Ishikawa (cell line): ENCODE results near the gene IL31RA.

Experiments
- CEBPB ChIP-seq: IDR thresholded peaks from 2 replicates; pipeline ENCODE4 v1.6.1; 2012
- CREB1 ChIP-seq: IDR thresholded peaks from 2 replicates; pipeline ENCODE4 v1.6.1; 2012; ENCODE audit warnings: low read depth
- EGR1 ChIP-seq: IDR thresholded peaks from 2 replicates; pipeline ENCODE4 v1.6.1; 2012
- EP300 ChIP-seq: IDR thresholded peaks from 2 replicates; pipeline ENCODE4 v1.6.1; 2012; ENCODE audit warnings: borderline replicate concordance
- NFIC ChIP-seq: IDR thresholded peaks from 2 replicates; pipeline ENCODE4 v1.6.1; 2012
- RAD21 ChIP-seq: IDR thresholded peaks from 2 replicates; pipeline ENCODE4 v1.6.1; 2012; ENCODE audit warnings: low read depth
- TAF1 ChIP-seq: IDR thresholded peaks from 2 replicates; pipeline ENCODE4 v1.6.1; 2012; ENCODE audit warnings: low read depth, mild to moderate bottlenecking
- TCF12 ChIP-seq: IDR thresholded peaks from 2 replicates; pipeline ENCODE4 v1.6.1; 2012; ENCODE audit warnings: low read depth
- TEAD4 ChIP-seq: IDR thresholded peaks from 2 replicates; pipeline ENCODE4 v1.6.1; 2012
- YY1 ChIP-seq: IDR thresholded peaks from 2 replicates; pipeline ENCODE4 v1.6.1; 2012; ENCODE audit warnings: low read depth
- ZBTB7A ChIP-seq: IDR thresholded peaks from 2 replicates; pipeline ENCODE4 v1.6.1; 2012; ENCODE audit warnings: low read depth
- TF ChIP-seq, protein P1 (sequence below): IDR thresholded peaks from 2 replicates; pipeline ENCODE4 v1.6.1; 2012
- TF ChIP-seq, protein P2 (sequence below): IDR thresholded peaks from 2 replicates; pipeline ENCODE4 v1.6.1; 2012

DNA sequence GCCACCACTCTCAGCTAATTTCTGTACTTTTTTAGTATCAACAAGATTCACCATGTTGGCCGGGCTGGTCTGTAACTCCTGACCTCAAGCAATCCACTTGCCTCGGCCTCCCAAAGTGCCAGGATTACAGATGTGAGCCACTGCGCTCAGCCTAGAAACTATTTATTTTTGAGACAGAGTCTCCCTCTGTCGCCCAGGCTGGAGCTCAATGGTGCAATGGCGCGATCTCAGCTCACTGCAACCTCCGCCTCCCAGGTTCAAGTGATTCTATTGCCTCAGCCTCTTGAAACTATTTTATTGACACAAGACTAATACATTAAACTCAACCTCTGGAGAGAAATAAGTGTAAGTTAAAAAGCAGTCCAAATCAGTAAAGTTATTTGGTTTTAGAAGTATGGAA is 109.6 kb downstream of the IL31RA start:
- TF ChIP-seq TEAD4 (no peak), CREB1 (no peak), TAF1 (no peak), YY1 (no peak), EP300 (no peak), TCF12 (no peak), NFIC (no peak), ZBTB7A (no peak), EGR1 (no peak), RAD21 (no peak), CEBPB (no peak)
- TF ChIP-seq, protein P1, sequence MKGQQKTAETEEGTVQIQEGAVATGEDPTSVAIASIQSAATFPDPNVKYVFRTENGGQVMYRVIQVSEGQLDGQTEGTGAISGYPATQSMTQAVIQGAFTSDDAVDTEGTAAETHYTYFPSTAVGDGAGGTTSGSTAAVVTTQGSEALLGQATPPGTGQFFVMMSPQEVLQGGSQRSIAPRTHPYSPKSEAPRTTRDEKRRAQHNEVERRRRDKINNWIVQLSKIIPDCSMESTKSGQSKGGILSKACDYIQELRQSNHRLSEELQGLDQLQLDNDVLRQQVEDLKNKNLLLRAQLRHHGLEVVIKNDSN: no peak
- TF ChIP-seq, protein P2, sequence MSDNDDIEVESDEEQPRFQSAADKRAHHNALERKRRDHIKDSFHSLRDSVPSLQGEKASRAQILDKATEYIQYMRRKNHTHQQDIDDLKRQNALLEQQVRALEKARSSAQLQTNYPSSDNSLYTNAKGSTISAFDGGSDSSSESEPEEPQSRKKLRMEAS: no peak
